D721Med (cell line): ENCODE results near the gene DNAJB6.
"Not testable (repeated sequence)": the region's sequence is repeated elsewhere in the genome, so short reads cannot be mapped to it uniquely, and the experiment has no call there.

Source experiments
- DNase-seq: peaks from one replicate; pipeline ENCODE4 v3.0.0; 2011; ENCODE audit warnings: low spot score; ENCODE audit not compliant: insufficient read length
- FAIRE-seq: peaks from 2 replicates; lab custom pipeline; 2011; peaks lifted over from hg19 to GRCh38; lab: Jason Lieb, UNC
- CTCF ChIP-seq: IDR thresholded peaks from 2 replicates; pipeline ENCODE4 v1.5.1; 2012; ENCODE audit warnings: mild to moderate bottlenecking, control low read depth; ENCODE audit not compliant: insufficient read depth; ENCODE audit errors: missing control alignments

DNAJB6 gene

DNA sequence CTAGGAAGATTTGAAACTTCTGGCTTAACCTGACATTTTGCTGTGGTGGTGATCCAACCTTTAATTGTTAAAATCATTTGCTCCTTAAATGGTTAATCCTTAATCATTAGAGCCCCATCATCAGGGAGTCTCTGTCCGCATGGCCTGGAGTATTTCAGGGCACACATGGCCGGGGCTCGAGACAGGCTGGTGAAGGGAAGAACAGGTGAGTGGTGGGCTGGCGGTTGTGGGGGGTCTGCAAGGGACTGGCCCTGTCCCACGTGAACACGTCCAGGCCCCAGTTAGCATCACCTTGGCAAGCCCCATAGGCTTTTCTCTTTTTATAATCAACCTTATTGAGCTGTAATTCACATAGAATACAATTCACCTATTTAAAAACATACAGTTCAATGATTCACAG is 109.5 kb downstream of the DNAJB6 start:
- FAIRE-seq (no peak), DNase-seq (no peak)
- no peak for TF ChIP-seq CTCF

- FAIRE-seq, DNase-seq: not testable (repeated sequence)
Observed at GRCh38 chr7:157454003-157454402, 117.2 kb downstream of the DNAJB6 start.

DNA sequence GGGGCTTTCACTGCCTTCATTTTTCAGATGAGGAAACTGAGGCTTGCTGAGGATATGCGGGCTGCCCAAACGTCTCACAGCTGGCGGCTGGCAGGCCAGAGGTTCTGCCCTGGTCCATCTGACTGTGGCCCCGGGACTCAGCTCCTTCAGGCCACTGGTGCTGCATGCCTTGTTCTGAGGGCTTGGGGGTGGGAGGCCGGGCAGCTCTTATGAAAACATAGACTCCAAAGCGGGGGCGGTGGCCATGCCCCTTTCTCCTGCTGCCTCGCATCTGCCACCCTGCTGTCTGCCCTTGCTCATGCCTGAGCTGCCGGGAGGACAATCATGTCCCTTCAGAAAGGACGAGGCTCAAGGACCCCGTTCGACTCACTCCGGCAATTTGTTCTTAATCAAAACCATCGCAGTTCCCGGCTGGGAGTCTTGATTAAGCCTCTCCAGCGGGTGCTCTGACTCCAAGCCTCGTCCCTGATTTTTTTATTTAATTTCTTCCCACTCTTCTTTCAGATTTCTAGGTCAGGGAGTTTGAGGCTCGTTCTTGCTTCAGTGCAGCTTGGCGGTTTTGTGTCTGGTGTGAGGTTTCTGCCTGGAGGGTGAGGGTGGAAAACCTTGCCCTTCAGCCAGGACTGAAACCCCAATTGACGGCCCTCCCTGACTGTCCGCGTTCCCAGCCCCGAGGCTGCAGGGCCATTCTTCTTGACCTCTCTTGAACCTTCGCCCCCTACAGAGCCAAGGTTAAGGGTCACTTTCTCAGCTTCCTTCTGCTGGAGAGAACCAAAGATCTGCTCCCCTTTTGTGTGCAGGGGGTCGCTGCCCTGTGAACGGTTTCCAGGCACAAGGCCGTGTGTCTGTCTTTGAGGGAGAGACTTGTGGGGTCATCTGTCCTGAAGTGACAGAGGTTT is 120.8 kb downstream of the DNAJB6 start:
- DNase-seq (no peak), FAIRE-seq (no peak)
- no peak for TF ChIP-seq CTCF

GRCh38 chr7:157458254-157458633 is 121.4 kb downstream of the DNAJB6 start:
- DNase-seq (no peak), FAIRE-seq (no peak)
- TF ChIP-seq CTCF, result no peak

- no peak for DNase-seq
- FAIRE-seq, result no peak
- TF ChIP-seq CTCF, result no peak
Observed at GRCh38 chr7:157459966-157460365, 123.2 kb downstream of the DNAJB6 start.

DNA sequence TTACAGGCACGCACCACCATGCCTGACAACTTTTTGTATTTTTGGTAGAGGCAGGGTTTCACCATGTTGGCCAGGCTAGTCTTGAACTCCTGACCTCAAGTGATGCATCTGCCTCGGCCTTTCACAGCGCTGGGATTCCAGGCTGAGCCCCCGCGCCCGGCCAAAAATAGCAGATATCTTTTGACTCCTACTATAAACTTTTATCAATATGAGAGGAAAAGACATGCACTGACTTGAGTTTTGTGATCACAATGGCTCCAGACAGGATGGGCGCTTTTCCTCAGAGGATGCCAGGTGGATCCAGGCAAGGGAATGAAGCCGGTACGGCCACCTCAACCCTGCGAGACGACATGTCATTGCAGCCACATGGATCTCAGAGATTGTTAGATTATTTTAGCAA is 123.9 kb downstream of the DNAJB6 start:
- no peak for DNase-seq
- no peak for FAIRE-seq
- no peak for TF ChIP-seq CTCF

GRCh38 chr7:157461573-157462418 is 125.0 kb downstream of the DNAJB6 start:
- TF ChIP-seq CTCF, result no peak
- DNase-seq (no peak), FAIRE-seq (no peak)
